Karpas-422 (cell line): ENCODE data around the gene GPATCH2. TPM values are rescaled to one million over a fixed set of nuclear protein-coding genes. Genes with fewer than 3 reads are reported as not detected.

Source experiments
- DNase-seq: peaks from one replicate; pipeline ENCODE4 v3.0.0-alpha.2; 2015
- H2AFZ ChIP-seq: fragments of 200-600 bp; sonication (generic); 2 replicates; pipeline ENCODE4 v1.6.1; 2014; ENCODE audit warnings: antibody characterized with exemption, low read length, mixed read lengths
- H3K27ac ChIP-seq: fragments of 200-600 bp; sonication (generic); 2 replicates; pipeline ENCODE4 v1.5.1; 2014; ENCODE audit warnings: mild to moderate bottlenecking, low read length, moderate library complexity
- H3K27me3 ChIP-seq: fragments of 200-600 bp; sonication (generic); 2 replicates; pipeline ENCODE4 v1.6.1; 2014; ENCODE audit warnings: low read length, mixed read lengths
- H3K36me3 ChIP-seq: fragments of 200-600 bp; sonication (generic); 2 replicates; pipeline ENCODE4 v1.6.1; 2014; ENCODE audit warnings: low read length, mixed read lengths; ENCODE audit not compliant: insufficient read depth
- H3K4me1 ChIP-seq: fragments of 200-600 bp; sonication (generic); 2 replicates; pipeline ENCODE4 v1.6.1; 2014; ENCODE audit warnings: mild to moderate bottlenecking, low read length, mixed read lengths
- H3K4me2 ChIP-seq: fragments of 200-600 bp; sonication (generic); 2 replicates; pipeline ENCODE4 v1.6.1; 2014; ENCODE audit warnings: low read length, low read depth, mild to moderate bottlenecking; ENCODE audit not compliant: poor library complexity, severe bottlenecking
- H3K4me3 ChIP-seq: fragments of 200-600 bp; sonication (generic); 2 replicates; pipeline ENCODE4 v1.5.1; 2014; ENCODE audit warnings: mild to moderate bottlenecking, antibody characterized with exemption, low read length, mixed read lengths
- H3K79me2 ChIP-seq: fragments of 200-600 bp; sonication (generic); 2 replicates; pipeline ENCODE4 v1.6.1; 2014; ENCODE audit warnings: mild to moderate bottlenecking, low read length, mixed read lengths
- H3K9ac ChIP-seq: fragments of 200-600 bp; sonication (generic); 2 replicates; pipeline ENCODE4 v1.6.0; 2014; ENCODE audit warnings: low read length
- H3K9me2 ChIP-seq: fragments of 200-600 bp; sonication (generic), shearing (Covaris generic); replicated peaks from 2 replicates; pipeline ENCODE4 v1.6.0; 2014; ENCODE audit warnings: mild to moderate bottlenecking, low read length, moderate library complexity; ENCODE audit not compliant: insufficient read depth
- H3K9me3 ChIP-seq: fragments of 300-700, 200-600 bp; sonication (generic); 2 replicates; pipeline ENCODE4 v1.6.1; 2014; ENCODE audit warnings: low read length, mixed read lengths
- H4K20me1 ChIP-seq: fragments of 200-600 bp; sonication (generic); 2 replicates; pipeline ENCODE4 v1.6.1; 2014; ENCODE audit warnings: mild to moderate bottlenecking, antibody characterized with exemption, low read length, low read depth; ENCODE audit not compliant: insufficient read depth
- total RNA-seq: library from RNA; depleted of rRNA; stranded (reverse); fragments of >200 nt; shearing (Covaris generic); gene quantifications from 2 replicates; pipeline ENCODE4 v1.2.3, GENCODE V29; 2014; ENCODE audit warnings: low replicate concordance

GPATCH2 gene
- total RNA-seq, 1 experiment from 2014 or later: 26.8 TPM

DNA sequence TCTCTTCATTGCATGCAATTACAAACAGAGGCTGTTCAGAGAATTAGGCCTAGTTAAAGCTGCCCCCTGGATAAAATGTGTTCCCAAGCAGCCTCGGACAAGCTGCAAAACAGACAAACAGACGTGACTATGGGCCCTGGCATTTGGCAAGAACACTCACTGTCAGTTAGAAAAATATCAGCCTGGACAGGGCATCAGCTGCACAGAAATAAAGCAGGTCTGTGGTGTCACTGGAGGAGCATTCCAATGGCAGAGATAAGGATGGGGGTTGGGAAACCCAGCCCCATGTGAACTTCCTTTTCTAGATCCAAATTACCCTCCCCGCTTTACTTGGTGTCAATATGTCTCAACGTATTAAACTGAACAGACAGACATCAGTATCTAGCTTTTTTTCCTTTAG lies 177.1 kb downstream of the GPATCH2 start:
- no peaks in the 10 kb centered on the region for H3K9me2 ChIP-seq
- H3K4me2 ChIP-seq: no peak overlapping the region
- H3K9ac ChIP-seq: no peak overlapping the region
- no peaks in the 10 kb centered on the region for H3K79me2 ChIP-seq
- H2AFZ ChIP-seq: no peak overlapping the region
- no peak for DNase-seq
- H3K4me1 ChIP-seq: peaks cover 3% of the 10 kb centered on the region; the same call in 1 of the 2 replicates
- H3K36me3 ChIP-seq: no peaks in the 10 kb centered on the region
- no peaks in the 10 kb centered on the region for H4K20me1 ChIP-seq
- H3K4me3 ChIP-seq: no peak overlapping the region
- H3K27me3 ChIP-seq: no peaks in the 10 kb centered on the region
- H3K9me3 ChIP-seq: no peaks in the 10 kb centered on the region
- H3K27ac ChIP-seq: no peak overlapping the region

DNA sequence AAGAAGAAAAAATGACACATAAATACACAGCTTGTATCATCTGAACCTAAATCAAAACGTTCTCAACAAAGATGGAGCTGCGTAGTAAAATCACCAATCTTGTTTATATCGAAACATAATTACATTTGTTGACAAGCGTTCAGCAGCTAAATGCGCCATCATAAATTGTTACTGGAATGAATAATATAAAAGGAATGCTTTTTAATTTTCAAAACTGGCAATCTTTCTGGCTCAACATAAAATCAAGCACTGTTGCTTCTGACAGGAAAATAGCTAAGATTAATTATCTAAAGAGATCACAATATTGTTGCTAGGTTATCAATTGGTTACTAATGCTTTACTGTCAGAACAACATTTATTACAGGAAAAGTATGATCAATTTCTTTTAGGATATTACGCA lies 181.5 kb downstream of the GPATCH2 start:
- no peak for DNase-seq
- H3K36me3 ChIP-seq: 0 out of 2 replicates have a peak, but pooled peaks cover 5% of the 10 kb centered on the region
- H3K4me3 ChIP-seq: no peak overlapping the region
- H3K9ac ChIP-seq: no peak overlapping the region
- H3K9me3 ChIP-seq: no peaks in the 10 kb centered on the region
- H3K27ac ChIP-seq: no peak overlapping the region
- no peaks in the 10 kb centered on the region for H3K9me2 ChIP-seq
- no peak overlapping the region for H2AFZ ChIP-seq
- H4K20me1 ChIP-seq: no peaks in the 10 kb centered on the region
- H3K27me3 ChIP-seq: no peaks in the 10 kb centered on the region
- H3K79me2 ChIP-seq: no peaks in the 10 kb centered on the region
- peaks cover 7% of the 10 kb centered on the region; the same call in 1 of the 2 replicates for H3K4me1 ChIP-seq
- no peak overlapping the region for H3K4me2 ChIP-seq

DNA sequence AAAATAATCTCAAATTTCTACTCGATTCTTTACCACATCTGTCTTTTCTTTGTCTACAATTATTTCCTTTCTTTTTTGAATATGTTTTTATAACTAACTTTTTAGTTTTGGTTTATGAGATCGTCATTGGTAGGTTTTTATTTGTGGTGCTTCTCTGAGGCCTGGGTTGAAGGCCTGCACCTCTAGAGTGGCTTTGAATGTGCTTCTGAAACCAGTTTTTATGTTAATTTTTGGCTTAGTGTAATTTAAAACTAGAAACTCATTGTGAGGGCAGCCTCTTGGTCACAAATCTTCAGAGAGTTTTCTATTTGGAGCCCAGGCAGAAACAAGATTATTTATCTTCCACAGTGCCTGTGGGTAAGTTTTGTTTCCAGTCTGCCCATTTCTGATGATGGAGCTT lies 187.0 kb downstream of the GPATCH2 start:
- H3K79me2 ChIP-seq: no peaks in the 10 kb centered on the region
- H3K27ac ChIP-seq: no peak overlapping the region
- no peak overlapping the region for H3K4me3 ChIP-seq
- no peaks in the 10 kb centered on the region for H3K9me3 ChIP-seq
- no peak overlapping the region for H3K9ac ChIP-seq
- H2AFZ ChIP-seq: no peak overlapping the region
- H3K36me3 ChIP-seq: 0 out of 2 replicates have a peak, but pooled peaks cover 5% of the 10 kb centered on the region
- DNase-seq: no peak
- H4K20me1 ChIP-seq: no peaks in the 10 kb centered on the region
- H3K27me3 ChIP-seq: no peaks in the 10 kb centered on the region
- H3K4me1 ChIP-seq: peaks cover 3% of the 10 kb centered on the region; the same call in 1 of the 2 replicates
- no peaks in the 10 kb centered on the region for H3K9me2 ChIP-seq
- no peak overlapping the region for H3K4me2 ChIP-seq

DNA sequence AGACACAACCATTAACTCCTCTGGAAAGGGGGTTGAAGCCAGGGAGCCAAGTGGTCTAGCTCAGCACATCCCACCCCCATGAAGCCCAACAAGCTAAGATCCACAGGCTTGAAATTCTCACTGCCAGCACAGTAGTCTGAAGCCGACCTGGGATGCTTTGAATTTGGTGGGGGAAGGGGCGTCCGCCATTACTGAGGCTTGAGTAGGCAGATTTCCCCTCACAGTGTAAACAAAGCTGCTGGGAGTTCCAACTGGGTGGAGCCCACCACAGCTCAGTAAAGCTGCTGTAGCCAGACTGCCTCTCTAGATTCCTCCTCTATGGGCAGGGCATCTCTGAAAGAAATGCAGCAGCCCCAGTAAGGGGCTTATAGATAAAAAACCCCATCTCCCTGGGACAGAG lies 193.5 kb downstream of the GPATCH2 start:
- H3K27me3 ChIP-seq: no peaks in the 10 kb centered on the region
- peaks cover 4% of the 10 kb centered on the region; the same call in 1 of the 2 replicates for H3K4me1 ChIP-seq
- H3K36me3 ChIP-seq: no peaks in the 10 kb centered on the region
- H3K27ac ChIP-seq: no peak overlapping the region
- H3K4me3 ChIP-seq: no peak overlapping the region
- H3K9ac ChIP-seq: no peak overlapping the region
- H3K9me3 ChIP-seq: no peaks in the 10 kb centered on the region
- H4K20me1 ChIP-seq: no peaks in the 10 kb centered on the region
- no peaks in the 10 kb centered on the region for H3K9me2 ChIP-seq
- no peak overlapping the region for H2AFZ ChIP-seq
- no peak overlapping the region for H3K4me2 ChIP-seq
- no peaks in the 10 kb centered on the region for H3K79me2 ChIP-seq
- no peak for DNase-seq

DNA sequence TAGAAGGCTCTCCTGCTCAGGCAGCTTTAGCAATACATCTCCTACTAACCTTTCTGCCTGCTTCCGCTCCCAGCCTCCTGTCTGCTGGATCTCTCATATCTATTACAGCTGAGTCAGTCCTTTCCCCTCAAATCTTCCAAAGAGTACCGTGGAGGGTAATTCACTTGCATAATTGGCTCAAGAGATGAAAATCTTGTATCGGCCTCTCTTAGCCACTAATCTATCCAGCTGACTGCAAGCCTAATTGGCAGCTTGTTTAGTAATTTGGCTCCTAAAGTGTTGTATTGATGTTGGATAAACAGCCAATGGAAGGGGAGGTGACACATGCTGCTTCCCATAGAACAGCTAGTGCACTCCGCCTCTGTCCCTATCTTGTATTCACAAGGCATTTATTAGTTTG lies 195.7 kb downstream of the GPATCH2 start:
- Histone ChIP-seq H3K9me3 (no peaks in the 10 kb centered on the region), H3K79me2 (no peaks in the 10 kb centered on the region), H4K20me1 (no peaks in the 10 kb centered on the region), H3K36me3 (no peaks in the 10 kb centered on the region), H3K4me1 (peaks cover 4% of the 10 kb centered on the region; the same call in 1 of the 2 replicates), H3K4me2 (no peak overlapping the region), H3K4me3 (no peak overlapping the region), H3K9ac (no peak overlapping the region), H3K9me2 (no peaks in the 10 kb centered on the region), H3K27ac (no peak overlapping the region), H3K27me3 (no peaks in the 10 kb centered on the region), H2AFZ (no peak overlapping the region)
- DNase-seq: no peak

DNA sequence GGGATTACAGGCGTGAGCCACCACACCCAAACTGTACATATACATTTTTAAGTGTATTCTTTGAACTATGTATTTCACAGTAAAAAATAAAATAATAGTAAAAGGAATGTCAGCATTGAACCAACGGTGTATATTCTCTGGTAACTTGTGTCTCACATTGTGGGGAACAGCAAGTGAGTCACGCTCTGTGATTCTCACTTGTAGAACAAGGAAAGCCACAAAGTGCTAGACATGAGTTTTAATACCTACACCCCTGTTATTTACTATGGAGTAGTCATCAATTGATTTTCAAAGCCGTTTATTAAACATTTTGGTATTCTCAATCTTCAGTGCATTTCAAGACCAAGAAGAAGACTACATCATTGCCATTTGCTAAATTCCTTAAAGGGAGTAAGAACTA lies 197.2 kb downstream of the GPATCH2 start:
- H3K4me2 ChIP-seq: no peak overlapping the region

DNA sequence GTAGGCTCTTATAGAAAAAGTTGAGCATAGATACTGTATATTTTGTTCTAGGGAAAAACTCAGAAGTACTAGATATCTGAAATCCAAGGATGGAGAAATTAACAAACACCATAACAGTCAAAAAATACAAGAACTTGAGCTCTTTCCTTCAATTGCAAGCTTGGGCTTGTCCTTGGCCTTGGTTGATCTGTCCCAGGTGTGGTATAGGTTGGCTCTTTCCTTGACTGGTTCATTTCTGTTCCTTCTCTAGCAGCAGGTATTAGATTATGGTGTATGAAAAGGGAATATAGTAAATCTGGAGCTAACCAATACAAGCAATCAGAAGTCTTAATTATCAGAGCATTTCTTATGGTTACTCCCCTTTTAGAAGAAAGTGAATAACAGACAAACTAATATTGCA lies 198.6 kb downstream of the GPATCH2 start:
- DNase-seq: no peak
- Histone ChIP-seq H2AFZ (no peak overlapping the region), H3K79me2 (no peaks in the 10 kb centered on the region), H3K4me1 (peaks cover 4% of the 10 kb centered on the region; the same call in 1 of the 2 replicates), H3K9me3 (no peaks in the 10 kb centered on the region), H3K4me2 (no peak overlapping the region), H3K9me2 (no peaks in the 10 kb centered on the region), H3K27ac (no peak overlapping the region), H3K4me3 (no peak overlapping the region), H4K20me1 (no peaks in the 10 kb centered on the region), H3K27me3 (no peaks in the 10 kb centered on the region), H3K36me3 (no peaks in the 10 kb centered on the region), H3K9ac (no peak overlapping the region)

More for the DNA sequence above, 197.2 kb downstream of the GPATCH2 start:
- H2AFZ ChIP-seq: no peak overlapping the region
- DNase-seq: no peak
- H3K27me3 ChIP-seq: no peaks in the 10 kb centered on the region
- no peaks in the 10 kb centered on the region for H3K9me2 ChIP-seq
- no peak overlapping the region for H3K9ac ChIP-seq
- no peaks in the 10 kb centered on the region for H3K9me3 ChIP-seq
- no peaks in the 10 kb centered on the region for H4K20me1 ChIP-seq
- peaks cover 4% of the 10 kb centered on the region; the same call in 1 of the 2 replicates for H3K4me1 ChIP-seq
- no peaks in the 10 kb centered on the region for H3K79me2 ChIP-seq
- no peak overlapping the region for H3K27ac ChIP-seq
- no peaks in the 10 kb centered on the region for H3K36me3 ChIP-seq
- H3K4me3 ChIP-seq: no peak overlapping the region

DNA sequence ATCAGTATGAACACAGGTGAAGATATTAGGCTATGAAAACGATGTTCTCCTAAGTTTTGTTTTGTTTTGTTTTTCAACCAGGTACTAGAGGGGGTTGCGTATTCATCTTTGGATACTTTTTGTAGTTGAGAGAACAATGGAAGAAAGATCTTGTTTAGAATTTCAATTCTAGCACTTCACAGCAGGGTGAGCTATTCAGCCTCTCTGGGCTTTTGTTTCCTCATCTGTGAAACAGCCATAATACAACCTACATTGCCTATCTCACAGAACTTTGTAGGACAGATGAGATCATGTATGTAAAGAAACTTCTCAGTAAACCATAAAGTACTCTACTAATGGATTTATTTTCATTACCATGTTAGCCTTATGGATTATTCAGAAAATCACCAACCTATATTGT lies 199.5 kb downstream of the GPATCH2 start:
- H3K27me3 ChIP-seq: no peaks in the 10 kb centered on the region
- no peaks in the 10 kb centered on the region for H3K9me3 ChIP-seq
- H3K4me3 ChIP-seq: no peak overlapping the region
- H4K20me1 ChIP-seq: no peaks in the 10 kb centered on the region
- no peaks in the 10 kb centered on the region for H3K9me2 ChIP-seq
- H3K9ac ChIP-seq: no peak overlapping the region
- H3K79me2 ChIP-seq: no peaks in the 10 kb centered on the region
- peaks cover 2% of the 10 kb centered on the region; the same call in 1 of the 2 replicates for H3K4me1 ChIP-seq
- H3K4me2 ChIP-seq: no peak overlapping the region
- no peak overlapping the region for H2AFZ ChIP-seq
- H3K27ac ChIP-seq: no peak overlapping the region
- DNase-seq: peak; percentile 56
- no peaks in the 10 kb centered on the region; the same call in 1 of the 2 replicates for H3K36me3 ChIP-seq
